ENCODE results near the gene BRF1.
"Not testable (repeated sequence)": the region's sequence is repeated elsewhere in the genome, so short reads cannot be mapped to it uniquely, and the experiment has no call there.

BRF1 gene

GRCh38 chr14:105300542-105301102, at the start of gene BRF1:
BRF1 (minus strand) TSS chr14:105301001; CDS start chr14:105300629, 372 bp downstream.
- DNase-seq, result peak; percentile 98

GRCh38 chr14:105349992-105350391, 49.2 kb upstream of the BRF1 start:
- no peak for DNase-seq

- DNase-seq, result no peak
Measured at GRCh38 chr14:105348945-105349699, 48.3 kb upstream of the BRF1 start.

- no peak for DNase-seq
Measured at GRCh38 chr14:105348169-105348944, 47.6 kb upstream of the BRF1 start.

- DNase-seq, result no peak
Measured at GRCh38 chr14:105347587-105347968, 46.8 kb upstream of the BRF1 start.

GRCh38 chr14:105346876-105347586, 46.2 kb upstream of the BRF1 start:
- no peak for DNase-seq

GRCh38 chr14:105346200-105346533, 45.4 kb upstream of the BRF1 start:
- no peak for DNase-seq

GRCh38 chr14:105343194-105343593, 42.4 kb upstream of the BRF1 start:
- DNase-seq, result no peak

GRCh38 chr14:105340821-105341733, 40.3 kb upstream of the BRF1 start:
- no peak for DNase-seq

- DNase-seq, result no peak
Measured at GRCh38 chr14:105337966-105338741, 37.4 kb upstream of the BRF1 start.

GRCh38 chr14:105337433-105337832, 36.6 kb upstream of the BRF1 start:
- DNase-seq, result no peak

GRCh38 chr14:105336477-105337287, 35.9 kb upstream of the BRF1 start:
- DNase-seq, result no peak

GRCh38 chr14:105335735-105336476, 35.1 kb upstream of the BRF1 start:
- no peak for DNase-seq

GRCh38 chr14:105335231-105335542, 34.4 kb upstream of the BRF1 start:
- DNase-seq, result not testable (repeated sequence)

GRCh38 chr14:105334383-105335230, 33.8 kb upstream of the BRF1 start:
- DNase-seq, result no peak

- no peak for DNase-seq
Measured at GRCh38 chr14:105333613-105334364, 33.0 kb upstream of the BRF1 start.

GRCh38 chr14:105333020-105333490, 32.3 kb upstream of the BRF1 start:
- DNase-seq, result no peak

GRCh38 chr14:105332350-105332874, 31.6 kb upstream of the BRF1 start:
- DNase-seq, result no peak

Data from activated CD8-positive, alpha-beta memory T cell treated with anti-CD3 and anti-CD28 coated beads, Interleukin-2, amount 50 U/mL, for 48 hours (primary cell).